ENCODE measurements around the gene ACSM4. TPM values are rescaled to one million over a fixed set of nuclear protein-coding genes. Genes with fewer than 3 reads are reported as not detected.

The ACSM4 gene
- polyA plus RNA-seq, 1 donor (not counting 4 experiments of a cell fraction or from before 2014, with no cell fraction given), result not detected

GRCh38 chr12:7375145-7375543, 71.3 kb downstream of the ACSM4 start:
- dilution Hi-C loops (cut with MboI; ENCODE audit: extremely low pct_ligation_motif_present, low sequenced_read_pairs), result no loop called here
- H3K4me3 ChIP-seq (ENCODE audit: control insufficient read depth in 2 of 3, extremely low read depth in 1 of 3, insufficient read depth in 2 of 3, low read depth in 1 of 3, low read length in 3 of 3), result no peak overlapping the region
- H3K9ac ChIP-seq (ENCODE audit: control insufficient read depth, extremely low read depth, insufficient read depth, low read length), result no peak overlapping the region
- H2AFZ ChIP-seq (ENCODE audit: control insufficient read depth, low read length), result no peak overlapping the region
- no peak for TF ChIP-seq CTCF (optimal IDR thresholded peaks at IDR 0.05 in 1 of 3, IDR thresholded peaks at IDR 0.05 in 1 of 3, conservative IDR thresholded peaks at IDR 0.05 in 1 of 3; ENCODE audit: extremely low read depth in 1 of 3, insufficient read depth in 2 of 3, low read length in 3 of 3)
- no peak for TF ChIP-seq EZH2 (IDR thresholded peaks at IDR 0.05; ENCODE audit: low read length)
- no peak for DNase-seq (ENCODE audit: low read depth, low spot score)
- no peak overlapping the region for H3K4me2 ChIP-seq (ENCODE audit: control insufficient read depth, extremely low read depth, insufficient read depth, low read depth, low read length)
- no peaks in the 10 kb centered on the region for H3K9me3 ChIP-seq (ENCODE audit: control insufficient read depth, low read depth, low read length)
- H3K79me2 ChIP-seq (ENCODE audit: control insufficient read depth, insufficient read depth, low read length), result no peaks in the 10 kb centered on the region
- no peaks in the 10 kb centered on the region for H3K27me3 ChIP-seq (ENCODE audit: control insufficient read depth, extremely low read depth, insufficient read depth, low read length)
- no peak overlapping the region for H3K27ac ChIP-seq (ENCODE audit: control insufficient read depth, insufficient read depth, low read length)
- no peaks in the 10 kb centered on the region for H3K4me1 ChIP-seq (ENCODE audit: control insufficient read depth, extremely low read depth, insufficient read depth, low read length)
- H4K20me1 ChIP-seq (ENCODE audit: control insufficient read depth, extremely low read depth, insufficient read depth, low read length), result no peaks in the 10 kb centered on the region
- H3K9me1 ChIP-seq (ENCODE audit: control insufficient read depth, extremely low read depth, insufficient read depth, low read length), result no peaks in the 10 kb centered on the region
- H3K36me3 ChIP-seq (ENCODE audit: control insufficient read depth in 2 of 2, extremely low read depth in 1 of 2, insufficient read depth in 2 of 2, low read length in 2 of 2), result no peaks in the 10 kb centered on the region
- no peak for FAIRE-seq

DNA sequence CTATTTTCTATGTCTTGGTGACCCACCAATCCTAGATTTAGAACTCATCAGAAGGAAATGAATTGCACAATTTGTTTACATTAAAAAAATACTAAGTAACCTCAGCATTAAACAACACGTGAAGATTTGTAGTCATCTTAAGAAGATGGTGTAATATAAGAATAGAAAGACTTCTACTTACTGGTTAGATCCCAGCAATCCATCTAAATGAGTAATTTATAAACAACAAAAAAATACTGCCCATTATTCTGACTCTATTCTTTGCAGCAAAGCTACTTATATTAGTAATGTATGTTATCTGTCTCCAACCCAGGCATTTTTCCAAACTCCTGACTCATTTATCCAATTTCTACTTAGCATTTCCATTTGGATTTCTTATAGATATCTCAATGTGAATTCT, 72.3 kb downstream of the ACSM4 start:
- no peaks in the 10 kb centered on the region for H3K4me1 ChIP-seq (ENCODE audit: control insufficient read depth, extremely low read depth, insufficient read depth, low read length)
- H3K9me3 ChIP-seq (ENCODE audit: control insufficient read depth, low read depth, low read length), result no peaks in the 10 kb centered on the region
- no peak for FAIRE-seq
- no peaks in the 10 kb centered on the region for H3K9me1 ChIP-seq (ENCODE audit: control insufficient read depth, extremely low read depth, insufficient read depth, low read length)
- no peak overlapping the region for H3K9ac ChIP-seq (ENCODE audit: control insufficient read depth, extremely low read depth, insufficient read depth, low read length)
- no peak overlapping the region for H3K4me3 ChIP-seq (ENCODE audit: control insufficient read depth in 2 of 3, extremely low read depth in 1 of 3, insufficient read depth in 2 of 3, low read depth in 1 of 3, low read length in 3 of 3)
- no peak overlapping the region for H3K4me2 ChIP-seq (ENCODE audit: control insufficient read depth, extremely low read depth, insufficient read depth, low read depth, low read length)
- H3K79me2 ChIP-seq (ENCODE audit: control insufficient read depth, insufficient read depth, low read length), result no peaks in the 10 kb centered on the region
- H3K27me3 ChIP-seq (ENCODE audit: control insufficient read depth, extremely low read depth, insufficient read depth, low read length), result no peaks in the 10 kb centered on the region
- H3K36me3 ChIP-seq (ENCODE audit: control insufficient read depth in 2 of 2, extremely low read depth in 1 of 2, insufficient read depth in 2 of 2, low read length in 2 of 2), result no peaks in the 10 kb centered on the region
- TF ChIP-seq EZH2 (IDR thresholded peaks at IDR 0.05; ENCODE audit: low read length) (no peak), CTCF (optimal IDR thresholded peaks at IDR 0.05 in 1 of 3, IDR thresholded peaks at IDR 0.05 in 1 of 3, conservative IDR thresholded peaks at IDR 0.05 in 1 of 3; ENCODE audit: extremely low read depth in 1 of 3, insufficient read depth in 2 of 3, low read length in 3 of 3) (no peak)
- no peak overlapping the region for H2AFZ ChIP-seq (ENCODE audit: control insufficient read depth, low read length)
- DNase-seq (ENCODE audit: low read depth, low spot score), result no peak
- H4K20me1 ChIP-seq (ENCODE audit: control insufficient read depth, extremely low read depth, insufficient read depth, low read length), result no peaks in the 10 kb centered on the region
- no peak overlapping the region for H3K27ac ChIP-seq (ENCODE audit: control insufficient read depth, insufficient read depth, low read length)
- dilution Hi-C loops (cut with MboI; ENCODE audit: extremely low pct_ligation_motif_present, low sequenced_read_pairs), result no loop called here

Other genes starting within 250 kb of the ACSM4 start
- gene C1S, start 243.4 kb upstream of the ACSM4 start, polyA plus RNA-seq, result 1.9 to 6.0 TPM (median 2.6 TPM) in 3 replicates
- 2.8 to 8.0 TPM (median 3.2 TPM) in 3 replicates for gene C1R, start 211.6 kb upstream of the ACSM4 start, polyA plus RNA-seq
- gene C1RL, start 194.9 kb upstream of the ACSM4 start, polyA plus RNA-seq, result 8.5 to 13.5 TPM (median 9.3 TPM) in 3 replicates
- not detected in 3 replicates for gene RBP5, start 175.2 kb upstream of the ACSM4 start, polyA plus RNA-seq
- gene CLSTN3, start 173.7 kb upstream of the ACSM4 start, polyA plus RNA-seq, result 12.8 to 21.6 TPM (median 15.2 TPM) in 3 replicates
- 10.8 to 17.2 TPM (median 14.4 TPM) in 3 replicates for gene PEX5, start 114.4 kb upstream of the ACSM4 start, polyA plus RNA-seq
- 0.30 to 0.62 TPM (median 0.35 TPM) in 3 replicates for gene CD163L1, start 140.1 kb downstream of the ACSM4 start, polyA plus RNA-seq
- gene CD163, start 199.7 kb downstream of the ACSM4 start, polyA plus RNA-seq, result 0.08 to 0.43 TPM (median 0.14 TPM) in 3 replicates

All from keratinocyte (primary cell).